ENCODE data around the gene SH2D7. TPM values are rescaled to one million over a fixed set of nuclear protein-coding genes. Genes with fewer than 3 reads are reported as not detected.
A peak's percentile ranks its signal among the peaks of the same experiment; 100 is the strongest.
"Not testable (repeated sequence)": the region's sequence is repeated elsewhere in the genome, so short reads cannot be mapped to it uniquely, and the experiment has no call there.

Gene SH2D7
- total RNA-seq, 1 experiment from 2014 or later, result not detected

DNA sequence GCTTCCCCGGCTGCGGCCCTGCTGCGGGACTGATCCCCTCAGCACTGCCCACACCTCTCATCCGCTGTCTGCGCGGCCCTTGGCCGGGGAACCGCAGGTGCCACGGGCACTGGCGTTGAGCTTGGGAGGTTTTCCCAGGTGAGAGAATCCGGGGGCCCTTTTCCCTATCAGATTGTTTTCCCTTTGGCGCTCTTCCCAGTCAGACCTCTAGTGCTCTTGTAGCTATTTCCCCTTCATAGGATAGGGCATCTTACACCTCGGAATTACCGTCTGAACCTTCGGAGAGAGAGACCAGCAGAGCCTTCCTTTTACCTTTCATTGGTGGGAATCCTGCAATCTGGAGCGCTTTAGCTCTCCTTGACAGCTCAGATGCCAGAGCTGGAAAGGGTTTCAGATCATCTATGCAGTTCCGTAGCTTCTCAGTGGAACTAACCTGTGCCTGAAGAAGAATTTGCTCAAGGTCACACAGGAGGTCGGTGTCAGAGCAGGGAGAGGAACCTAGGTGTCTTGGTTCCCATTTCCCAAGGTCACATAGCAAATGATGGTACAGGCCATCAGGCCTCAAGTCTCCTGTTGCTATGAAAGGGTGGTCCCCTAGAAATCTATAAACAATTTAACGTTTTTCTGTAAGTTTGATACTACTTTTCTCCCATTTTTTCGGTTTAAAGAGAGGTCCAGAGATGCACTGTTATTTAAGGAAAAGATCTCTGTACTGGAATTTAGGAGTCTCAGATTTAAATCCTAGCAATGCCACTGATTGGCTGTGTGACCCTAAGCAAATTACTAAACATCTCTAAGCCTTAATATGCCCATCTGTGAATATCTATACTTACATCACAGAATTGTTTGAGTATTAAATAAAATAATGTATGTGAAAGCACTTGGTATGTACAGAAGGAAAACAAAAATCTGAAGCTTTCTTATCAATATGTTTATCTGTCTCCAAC, 57.7 kb downstream of the SH2D7 start:
- ATAC-seq (peak; percentile 27), DNase-seq (peak; percentile 38)
- ChIA-PET CTCF (interaction anchor here (0.7 kb wide), 1 partner anchor 66 kb away, joined by 3 read pairs; no protein-coding TSS in a partner anchor), POLR2A (ENCODE audit: unreplicated experiment) (no interaction called here)
- peak overlapping the region; percentile 81 for H3K4me3 ChIP-seq (ENCODE audit: low read length)
- peak overlapping the region; percentile 76 for H3K4me2 ChIP-seq (ENCODE audit: low read length)
- H2AFZ ChIP-seq (ENCODE audit: low read length), result peak overlapping the region; percentile 71; the same call in 1 of the 2 replicates
- peaks cover 17% of the 10 kb centered on the region; the same call in 1 of the 2 replicates for H3K4me1 ChIP-seq (ENCODE audit: insufficient read depth, low read length)
- TF ChIP-seq EZH2 (IDR thresholded peaks at IDR 0.05; ENCODE audit: low read length, unreplicated experiment) (no peak), EZH2phosphoT487 (IDR thresholded peaks at IDR 0.05; ENCODE audit: borderline replicate concordance, low read length) (no peak)
- TF ChIP-seq, protein P1, sequence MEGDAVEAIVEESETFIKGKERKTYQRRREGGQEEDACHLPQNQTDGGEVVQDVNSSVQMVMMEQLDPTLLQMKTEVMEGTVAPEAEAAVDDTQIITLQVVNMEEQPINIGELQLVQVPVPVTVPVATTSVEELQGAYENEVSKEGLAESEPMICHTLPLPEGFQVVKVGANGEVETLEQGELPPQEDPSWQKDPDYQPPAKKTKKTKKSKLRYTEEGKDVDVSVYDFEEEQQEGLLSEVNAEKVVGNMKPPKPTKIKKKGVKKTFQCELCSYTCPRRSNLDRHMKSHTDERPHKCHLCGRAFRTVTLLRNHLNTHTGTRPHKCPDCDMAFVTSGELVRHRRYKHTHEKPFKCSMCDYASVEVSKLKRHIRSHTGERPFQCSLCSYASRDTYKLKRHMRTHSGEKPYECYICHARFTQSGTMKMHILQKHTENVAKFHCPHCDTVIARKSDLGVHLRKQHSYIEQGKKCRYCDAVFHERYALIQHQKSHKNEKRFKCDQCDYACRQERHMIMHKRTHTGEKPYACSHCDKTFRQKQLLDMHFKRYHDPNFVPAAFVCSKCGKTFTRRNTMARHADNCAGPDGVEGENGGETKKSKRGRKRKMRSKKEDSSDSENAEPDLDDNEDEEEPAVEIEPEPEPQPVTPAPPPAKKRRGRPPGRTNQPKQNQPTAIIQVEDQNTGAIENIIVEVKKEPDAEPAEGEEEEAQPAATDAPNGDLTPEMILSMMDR (conservative IDR thresholded peaks at IDR 0.05; ENCODE audit: low read depth, low read length), result no peak
- peaks cover 12% of the 10 kb centered on the region; the same call in 1 of the 2 replicates for H4K20me1 ChIP-seq (ENCODE audit: low read length)
- no peaks in the 10 kb centered on the region for H3K9me3 ChIP-seq (ENCODE audit: low read length)
- H3K27ac ChIP-seq (ENCODE audit: low read length), result no peak overlapping the region
- peak overlapping the region; percentile 68 for H3K9ac ChIP-seq (ENCODE audit: low read length)
- no peaks in the 10 kb centered on the region for H3K27me3 ChIP-seq (ENCODE audit: low read length)
- peaks cover 60% of the 10 kb centered on the region for H3K79me2 ChIP-seq (ENCODE audit: low read length)
- BruUV-seq (replicated peaks), result no TSS peak
- H3K36me3 ChIP-seq (ENCODE audit: low read depth, low read length), result no peaks in the 10 kb centered on the region
- intact Hi-C loops (cut with micrococcal nuclease), result no loop called here
- no peaks in the 10 kb centered on the region for H3K9me2 ChIP-seq (replicated peaks; ENCODE audit: low read length)
- H3F3A ChIP-seq (ENCODE audit: low read length, unreplicated experiment), result no peaks in the 10 kb centered on the region

DNA sequence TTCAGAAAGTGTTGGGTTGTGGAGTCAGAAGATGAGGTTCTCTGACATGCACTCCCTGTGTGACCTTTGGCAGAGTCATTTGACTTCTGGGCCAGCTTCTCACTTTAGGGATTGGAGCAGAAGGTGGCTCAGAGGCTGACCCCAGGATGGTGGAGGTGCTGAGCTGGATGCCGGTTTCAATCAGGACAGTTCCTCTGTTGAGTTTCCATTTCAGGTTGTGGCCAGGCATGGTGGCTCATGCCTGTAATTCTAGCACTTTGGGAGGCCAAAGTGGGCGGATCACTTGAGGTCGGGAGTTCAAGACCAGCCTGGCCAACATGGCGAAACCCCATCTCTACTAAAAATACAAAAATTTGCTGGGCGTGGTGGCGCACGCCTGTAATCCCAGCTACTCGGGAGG, 58.7 kb downstream of the SH2D7 start:
- DNase-seq; ATAC-seq; BruUV-seq (replicated peaks); H3K9ac ChIP-seq (ENCODE audit: low read length); CTCF ChIA-PET; H3K36me3 ChIP-seq (ENCODE audit: low read depth, low read length); H3K27ac ChIP-seq (ENCODE audit: low read length); H3F3A ChIP-seq (ENCODE audit: low read length, unreplicated experiment); H3K27me3 ChIP-seq (ENCODE audit: low read length); intact Hi-C loops (cut with micrococcal nuclease); H3K9me3 ChIP-seq (ENCODE audit: low read length); H2AFZ ChIP-seq (ENCODE audit: low read length); POLR2A ChIA-PET (ENCODE audit: unreplicated experiment); H3K9me2 ChIP-seq (replicated peaks; ENCODE audit: low read length): not testable (repeated sequence)
- H3K4me2 ChIP-seq (ENCODE audit: low read length), result peak overlapping the region; percentile 76
- peaks cover 60% of the 10 kb centered on the region for H3K79me2 ChIP-seq (ENCODE audit: low read length)
- peak overlapping the region; percentile 81; the same call in 1 of the 2 replicates for H3K4me3 ChIP-seq (ENCODE audit: low read length)
- peaks cover 12% of the 10 kb centered on the region; the same call in 1 of the 2 replicates for H4K20me1 ChIP-seq (ENCODE audit: low read length)
- peaks cover 23% of the 10 kb centered on the region; the same call in 1 of the 2 replicates for H3K4me1 ChIP-seq (ENCODE audit: insufficient read depth, low read length)

Other genes with a start within 250 kb of the SH2D7 start
- gene TBC1D2B, start 14.8 kb upstream of the SH2D7 start, total RNA-seq (2014; rRNA removed), result 12.6 and 19.0 TPM in 2 replicates
- 7.3 and 10.4 TPM in 2 replicates for gene CIB2, start 38.9 kb downstream of the SH2D7 start, total RNA-seq (2014; rRNA removed)
- 55.0 and 78.8 TPM in 2 replicates for gene IDH3A, start 56.8 kb downstream of the SH2D7 start, total RNA-seq (2014; rRNA removed)
- 0.36 and 0.40 TPM in 2 replicates for gene ACSBG1, start 142.0 kb downstream of the SH2D7 start, total RNA-seq (2014; rRNA removed)
- 1.3 and 5.4 TPM in 2 replicates for gene DNAJA4, start 172.0 kb downstream of the SH2D7 start, total RNA-seq (2014; rRNA removed)
- 54.7 and 56.1 TPM in 2 replicates for gene SKIC8, start 207.0 kb downstream of the SH2D7 start, total RNA-seq (2014; rRNA removed)
- not detected in 2 replicates for gene CRABP1, start 247.8 kb downstream of the SH2D7 start, total RNA-seq (2014; rRNA removed)